Progenitor cell of endocrine pancreas (in vitro differentiated cells): Measurements from ENCODE around the gene GABRR3. TPM values are rescaled to one million over a fixed set of nuclear protein-coding genes. Genes with fewer than 3 reads are reported as not detected.
A peak's percentile ranks its signal among the peaks of the same experiment; 100 is the strongest.

Source experiments
- DNase-seq: peaks from one replicate; pipeline ENCODE4 v3.0.0; 2021; ENCODE audit warnings: low spot score; ENCODE audit not compliant: unreplicated experiment
- H3K27ac Mint-ChIP-seq: 2 replicates; pipeline ENCODE4 v1.8.0; 2021; ENCODE audit warnings: mild to moderate bottlenecking, moderate library complexity, mixed read lengths
- H3K27me3 Mint-ChIP-seq: 2 replicates; pipeline ENCODE4 v1.8.0; 2021; ENCODE audit warnings: mixed read lengths
- H3K36me3 Mint-ChIP-seq: 2 replicates; pipeline ENCODE4 v1.8.0; 2022; ENCODE audit warnings: mixed read lengths; ENCODE audit not compliant: insufficient read depth
- H3K4me1 Mint-ChIP-seq: 2 replicates; pipeline ENCODE4 v1.8.0; 2021; ENCODE audit warnings: low read depth, mixed read lengths
- H3K4me3 Mint-ChIP-seq: 2 replicates; pipeline ENCODE4 v1.8.0; 2021; ENCODE audit warnings: low read depth, mild to moderate bottlenecking, moderate library complexity, mixed read lengths
- H3K9me3 Mint-ChIP-seq: 2 replicates; pipeline ENCODE4 v1.8.0; 2021; ENCODE audit warnings: low read depth, mixed read lengths
- total RNA-seq: library from RNA; stranded (reverse); gene quantifications from 2 replicates; pipeline ENCODE4 v1.2.1, GENCODE V29; 2021
- TF ChIP-seq, protein P1 (sequence below): fragments of 200-600 bp; sonication (generic); IDR thresholded peaks from one replicate; pipeline ENCODE4 v1.5.0; 2021; ENCODE audit warnings: antibody characterized with exemption, mild to moderate bottlenecking; ENCODE audit not compliant: unreplicated experiment

Gene GABRR3
- total RNA-seq, 1 donor from 2014 or later = not detected

DNA sequence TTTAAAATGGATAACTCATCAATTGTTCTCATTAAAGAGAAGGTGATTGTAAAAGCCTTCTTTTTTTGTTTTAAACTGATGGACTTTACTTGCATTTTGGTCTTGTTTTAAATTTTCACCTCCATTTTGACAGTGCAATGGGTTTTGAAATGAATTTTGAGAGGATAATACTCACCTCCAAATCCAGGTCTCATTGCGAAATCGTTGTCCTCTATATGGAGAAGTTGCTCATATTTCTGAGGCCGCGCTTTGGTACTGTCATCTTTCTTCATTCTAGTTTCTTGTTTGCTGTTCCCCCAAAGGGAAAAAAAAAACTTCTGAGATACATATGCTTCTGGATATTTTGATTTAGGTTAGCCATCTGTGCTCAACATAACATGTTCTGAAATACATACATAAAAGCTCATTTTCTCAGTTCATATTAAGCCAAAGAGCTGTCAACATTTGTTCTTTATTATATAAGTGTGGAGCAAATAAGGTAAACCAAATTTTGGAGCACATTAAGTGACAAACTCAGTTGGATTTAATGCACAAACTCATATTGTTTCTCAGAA is 9.6 kb downstream of the GABRR3 start:
- TF ChIP-seq, protein P1, sequence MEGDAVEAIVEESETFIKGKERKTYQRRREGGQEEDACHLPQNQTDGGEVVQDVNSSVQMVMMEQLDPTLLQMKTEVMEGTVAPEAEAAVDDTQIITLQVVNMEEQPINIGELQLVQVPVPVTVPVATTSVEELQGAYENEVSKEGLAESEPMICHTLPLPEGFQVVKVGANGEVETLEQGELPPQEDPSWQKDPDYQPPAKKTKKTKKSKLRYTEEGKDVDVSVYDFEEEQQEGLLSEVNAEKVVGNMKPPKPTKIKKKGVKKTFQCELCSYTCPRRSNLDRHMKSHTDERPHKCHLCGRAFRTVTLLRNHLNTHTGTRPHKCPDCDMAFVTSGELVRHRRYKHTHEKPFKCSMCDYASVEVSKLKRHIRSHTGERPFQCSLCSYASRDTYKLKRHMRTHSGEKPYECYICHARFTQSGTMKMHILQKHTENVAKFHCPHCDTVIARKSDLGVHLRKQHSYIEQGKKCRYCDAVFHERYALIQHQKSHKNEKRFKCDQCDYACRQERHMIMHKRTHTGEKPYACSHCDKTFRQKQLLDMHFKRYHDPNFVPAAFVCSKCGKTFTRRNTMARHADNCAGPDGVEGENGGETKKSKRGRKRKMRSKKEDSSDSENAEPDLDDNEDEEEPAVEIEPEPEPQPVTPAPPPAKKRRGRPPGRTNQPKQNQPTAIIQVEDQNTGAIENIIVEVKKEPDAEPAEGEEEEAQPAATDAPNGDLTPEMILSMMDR = no peak
- Mint-ChIP-seq H3K4me3 (no peak overlapping the region), H3K9me3 (no peaks in the 10 kb centered on the region), H3K27ac (no peak overlapping the region), H3K27me3 (peaks cover 15% of the 10 kb centered on the region), H3K4me1 (peaks cover 1% of the 10 kb centered on the region), H3K36me3 (no peaks in the 10 kb centered on the region)
- DNase-seq = no peak

DNA sequence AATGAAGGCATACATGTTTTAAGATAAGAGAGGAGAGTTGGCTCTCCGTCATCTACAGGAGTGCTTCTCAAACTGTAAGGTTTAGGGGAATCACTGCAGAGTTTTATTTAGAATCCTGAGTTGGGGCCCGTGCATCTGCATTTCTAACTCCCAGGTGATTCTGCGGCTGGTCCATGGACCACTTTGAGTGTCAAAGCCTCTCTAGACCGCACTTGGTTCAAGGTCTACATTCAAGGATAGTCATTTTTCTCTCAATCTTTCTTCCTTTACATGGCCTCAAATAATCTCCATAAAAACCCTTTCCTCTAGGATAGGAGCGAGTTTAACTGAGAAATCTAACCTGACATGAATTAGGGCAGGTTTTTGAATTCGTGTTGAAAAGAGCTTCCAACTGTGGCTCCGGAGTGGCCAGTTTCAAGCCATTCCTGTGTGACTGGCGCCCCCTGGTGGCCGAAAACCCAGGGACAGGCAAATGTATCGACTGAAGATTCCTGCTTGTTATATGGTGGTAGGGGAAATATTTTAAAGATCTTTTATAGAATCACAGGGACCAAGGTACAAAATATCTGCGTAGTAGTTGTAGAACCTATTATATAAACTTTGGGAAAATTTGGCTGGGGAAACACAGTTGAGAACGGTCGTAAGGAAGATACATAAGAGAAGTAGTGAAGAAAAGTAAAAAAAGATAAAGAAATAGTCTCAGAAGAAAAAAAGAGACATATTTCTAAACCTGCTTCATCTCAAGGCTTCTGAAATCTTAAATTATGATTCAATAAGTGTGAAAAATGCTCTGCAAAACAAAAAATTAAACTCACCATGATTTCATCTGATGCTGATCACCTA is 11.9 kb downstream of the GABRR3 start:
- H3K9me3 Mint-ChIP-seq = no peaks in the 10 kb centered on the region
- DNase-seq = peak; percentile 93
- H3K4me1 Mint-ChIP-seq = peaks cover 1% of the 10 kb centered on the region
- H3K36me3 Mint-ChIP-seq = no peaks in the 10 kb centered on the region
- peaks cover 15% of the 10 kb centered on the region for H3K27me3 Mint-ChIP-seq
- no peak overlapping the region for H3K4me3 Mint-ChIP-seq
- H3K27ac Mint-ChIP-seq = peak overlapping the region; percentile 2
- TF ChIP-seq, protein P1 = peak; percentile 96

DNA sequence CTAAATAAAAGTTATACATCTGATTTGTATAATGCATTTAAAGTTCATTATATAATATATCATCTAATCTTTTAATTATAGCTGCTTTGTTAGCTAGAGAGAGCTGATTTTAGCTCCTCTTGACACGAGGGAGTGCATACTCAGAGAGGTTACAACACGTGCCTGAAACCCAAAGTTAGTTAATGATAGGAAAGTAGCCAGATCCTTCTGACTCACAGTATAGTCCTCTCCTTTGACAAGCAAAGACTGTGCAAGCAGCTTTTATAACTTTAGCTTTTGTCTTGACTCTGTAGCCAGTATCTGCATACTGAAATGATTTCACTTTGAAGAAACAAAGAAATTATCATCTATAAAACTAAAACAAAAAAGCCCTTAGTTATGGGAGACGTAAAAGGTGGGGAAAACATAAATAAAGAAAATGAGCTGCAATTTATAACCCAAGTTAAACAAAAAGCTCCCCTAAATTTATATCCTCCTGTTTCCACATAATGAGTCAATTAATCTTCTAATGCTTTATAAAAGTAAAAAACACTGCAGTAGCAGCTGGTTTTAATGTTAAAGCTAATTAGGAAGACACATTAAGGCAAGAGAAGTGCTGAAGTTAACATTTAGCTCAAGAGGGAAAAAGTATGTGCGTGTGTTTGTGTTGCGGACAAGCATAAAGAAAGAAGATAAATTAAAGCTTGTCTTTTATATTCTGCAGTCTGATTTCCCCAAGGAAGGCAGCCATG is 13.1 kb downstream of the GABRR3 start:
- TF ChIP-seq, protein P1 = no peak
- Mint-ChIP-seq H3K27ac (no peak overlapping the region), H3K4me1 (peaks cover 1% of the 10 kb centered on the region), H3K27me3 (peaks cover 15% of the 10 kb centered on the region), H3K36me3 (no peaks in the 10 kb centered on the region), H3K4me3 (no peak overlapping the region), H3K9me3 (no peaks in the 10 kb centered on the region)
- no peak for DNase-seq

- TF ChIP-seq, protein P1 = no peak
- Mint-ChIP-seq H3K27ac (no peak overlapping the region), H3K4me3 (no peak overlapping the region), H3K4me1 (peaks cover 1% of the 10 kb centered on the region), H3K9me3 (no peaks in the 10 kb centered on the region), H3K36me3 (no peaks in the 10 kb centered on the region), H3K27me3 (peaks cover 12% of the 10 kb centered on the region)
- DNase-seq = no peak
Observed at GRCh38 chr3:98020412-98020811, 14.7 kb downstream of the GABRR3 start.

GRCh38 chr3:98018301-98018700 is 16.8 kb downstream of the GABRR3 start:
- H3K4me3 Mint-ChIP-seq = no peak overlapping the region
- H3K36me3 Mint-ChIP-seq = no peaks in the 10 kb centered on the region
- H3K9me3 Mint-ChIP-seq = no peaks in the 10 kb centered on the region
- no peak for DNase-seq
- H3K27ac Mint-ChIP-seq = no peak overlapping the region
- peaks cover 1% of the 10 kb centered on the region for H3K4me1 Mint-ChIP-seq
- peaks cover 7% of the 10 kb centered on the region for H3K27me3 Mint-ChIP-seq
- TF ChIP-seq, protein P1 = no peak
